ENCODE data around the gene CES3.

- no peak for TF ChIP-seq CTCF (IDR thresholded peaks at IDR 0.05)
- TF ChIP-seq POLR2A (IDR thresholded peaks at IDR 0.05): no peak
- TF ChIP-seq EP300 (IDR thresholded peaks at IDR 0.05): no peak
Observed at GRCh38 chr16:66939366-66939765, 21.7 kb upstream of the CES3 start.

Measured in ovary (tissue), 3 donors.